Erythroblast (primary cell): Measurements from ENCODE around the gene NECAB3.
"Not testable (repeated sequence)": the region's sequence is repeated elsewhere in the genome, so short reads cannot be mapped to it uniquely, and the experiment has no call there.

Experiments
- DNase-seq, 2 experiments: peaks; one replicate each; lab custom pipeline; 2025; lab: John Stamatoyannopoulos, UW
- GATA1 ChIP-seq: IDR thresholded peaks from 2 replicates; pipeline ENCODE4 v1.6.1; 2011; ENCODE audit warnings: low read depth, mild to moderate bottlenecking, control low read depth, low read length, moderate library complexity
- POLR2A ChIP-seq: IDR thresholded peaks from 2 replicates; pipeline ENCODE4 v1.6.1; 2011; ENCODE audit warnings: mild to moderate bottlenecking, low read length

NECAB3 gene

GRCh38 chr20:33649201-33649681 is 25.0 kb downstream of the NECAB3 start:
- TF ChIP-seq POLR2A (no peak), GATA1 (no peak)
- no peak for DNase-seq

GRCh38 chr20:33648396-33649004 is 25.7 kb downstream of the NECAB3 start:
- TF ChIP-seq POLR2A, result no peak
- TF ChIP-seq GATA1, result no peak
- DNase-seq, result no peak

GRCh38 chr20:33647603-33648395 is 26.4 kb downstream of the NECAB3 start:
- no peak for TF ChIP-seq GATA1
- TF ChIP-seq POLR2A, result no peak
- no peak for DNase-seq

GRCh38 chr20:33646959-33647602 is 27.1 kb downstream of the NECAB3 start:
- not testable (repeated sequence) for DNase-seq

GRCh38 chr20:33646191-33646590 is 28.0 kb downstream of the NECAB3 start:
- no peak for DNase-seq
- TF ChIP-seq GATA1, result no peak
- no peak for TF ChIP-seq POLR2A

GRCh38 chr20:33645396-33645795 is 28.8 kb downstream of the NECAB3 start:
- DNase-seq, result peak; percentile 32 to 40

GRCh38 chr20:33645072-33645358 is 29.2 kb downstream of the NECAB3 start:
- DNase-seq, result no peak
- TF ChIP-seq GATA1 (no peak), POLR2A (no peak)

More at GRCh38 chr20:33645396-33645795, 28.8 kb downstream of the NECAB3 start:
- TF ChIP-seq POLR2A, result no peak
- no peak for TF ChIP-seq GATA1

- DNase-seq, result no peak
- TF ChIP-seq GATA1 (no peak), POLR2A (no peak)
Observed at GRCh38 chr20:33644313-33645071, 29.7 kb downstream of the NECAB3 start.

GRCh38 chr20:33640287-33640686 is 33.9 kb downstream of the NECAB3 start:
- no peak for TF ChIP-seq POLR2A
- no peak for TF ChIP-seq GATA1
- no peak for DNase-seq

- no peak for DNase-seq
- TF ChIP-seq POLR2A, result no peak
- TF ChIP-seq GATA1, result no peak
Observed at GRCh38 chr20:33636776-33637175, 37.5 kb downstream of the NECAB3 start.

- no peak for DNase-seq
- no peak for TF ChIP-seq POLR2A
- no peak for TF ChIP-seq GATA1
Observed at GRCh38 chr20:33635341-33635740, 38.9 kb downstream of the NECAB3 start.

GRCh38 chr20:33631910-33632309 is 42.3 kb downstream of the NECAB3 start:
- not testable (repeated sequence) for DNase-seq

- TF ChIP-seq POLR2A (no peak), GATA1 (no peak)
- no peak for DNase-seq
Observed at GRCh38 chr20:33630507-33630906, 43.7 kb downstream of the NECAB3 start.

- DNase-seq, result no peak
- no peak for TF ChIP-seq POLR2A
- TF ChIP-seq GATA1, result no peak
Observed at GRCh38 chr20:33629979-33630378, 44.2 kb downstream of the NECAB3 start.
